ENCODE measurements around the gene STK17B.
A peak's percentile ranks its signal among the peaks of the same experiment; 100 is the strongest.

Gene STK17B

GRCh38 chr2:196173505-196173904, 2.1 kb upstream of the STK17B start:
- Histone ChIP-seq H3K4me3 (ENCODE audit: severe bottlenecking) (no peak overlapping the region), H3K36me3 (ENCODE audit: low read depth) (no peaks in the 10 kb centered on the region), H3K9me3 (ENCODE audit: severe bottlenecking) (no peaks in the 10 kb centered on the region), H3K4me1 (ENCODE audit: insufficient read depth, poor library complexity, severe bottlenecking) (peaks cover 6% of the 10 kb centered on the region), H3K27me3 (ENCODE audit: insufficient read depth, poor library complexity, severe bottlenecking) (no peaks in the 10 kb centered on the region), H3K27ac (ENCODE audit: poor library complexity, severe bottlenecking) (no peak overlapping the region)
- TF ChIP-seq, protein P1, sequence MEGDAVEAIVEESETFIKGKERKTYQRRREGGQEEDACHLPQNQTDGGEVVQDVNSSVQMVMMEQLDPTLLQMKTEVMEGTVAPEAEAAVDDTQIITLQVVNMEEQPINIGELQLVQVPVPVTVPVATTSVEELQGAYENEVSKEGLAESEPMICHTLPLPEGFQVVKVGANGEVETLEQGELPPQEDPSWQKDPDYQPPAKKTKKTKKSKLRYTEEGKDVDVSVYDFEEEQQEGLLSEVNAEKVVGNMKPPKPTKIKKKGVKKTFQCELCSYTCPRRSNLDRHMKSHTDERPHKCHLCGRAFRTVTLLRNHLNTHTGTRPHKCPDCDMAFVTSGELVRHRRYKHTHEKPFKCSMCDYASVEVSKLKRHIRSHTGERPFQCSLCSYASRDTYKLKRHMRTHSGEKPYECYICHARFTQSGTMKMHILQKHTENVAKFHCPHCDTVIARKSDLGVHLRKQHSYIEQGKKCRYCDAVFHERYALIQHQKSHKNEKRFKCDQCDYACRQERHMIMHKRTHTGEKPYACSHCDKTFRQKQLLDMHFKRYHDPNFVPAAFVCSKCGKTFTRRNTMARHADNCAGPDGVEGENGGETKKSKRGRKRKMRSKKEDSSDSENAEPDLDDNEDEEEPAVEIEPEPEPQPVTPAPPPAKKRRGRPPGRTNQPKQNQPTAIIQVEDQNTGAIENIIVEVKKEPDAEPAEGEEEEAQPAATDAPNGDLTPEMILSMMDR (IDR thresholded peaks at IDR 0.05; ENCODE audit: poor library complexity, severe bottlenecking) = no peak
- ATAC-seq (ENCODE audit: low read depth) = no peak
- no peak for DNase-seq (ENCODE audit: low spot score)

DNA sequence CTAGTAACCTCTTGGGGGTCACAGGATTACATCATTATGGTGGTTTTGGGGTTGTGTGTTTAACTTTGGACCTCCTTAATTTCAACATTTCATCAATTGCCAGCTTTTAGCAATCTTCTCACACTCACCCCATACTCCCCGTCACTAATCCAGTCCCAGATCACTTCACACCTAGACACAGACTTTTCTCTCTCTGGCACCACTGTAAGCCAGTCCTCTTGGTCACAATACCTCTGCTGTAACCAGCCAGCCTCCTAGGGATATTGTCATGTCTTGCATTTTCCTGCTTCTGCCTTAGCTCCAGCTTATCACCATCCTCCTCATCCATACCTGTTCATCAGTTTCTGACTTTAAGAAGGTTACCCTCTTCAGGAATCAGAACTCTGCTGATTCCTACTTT, 1.6 kb upstream of the STK17B start:
- Histone ChIP-seq H3K9me3 (ENCODE audit: severe bottlenecking) (no peaks in the 10 kb centered on the region), H3K36me3 (ENCODE audit: low read depth) (no peaks in the 10 kb centered on the region), H3K27ac (ENCODE audit: poor library complexity, severe bottlenecking) (no peak overlapping the region), H3K27me3 (ENCODE audit: insufficient read depth, poor library complexity, severe bottlenecking) (no peaks in the 10 kb centered on the region), H3K4me3 (ENCODE audit: severe bottlenecking) (no peak overlapping the region), H3K4me1 (ENCODE audit: insufficient read depth, poor library complexity, severe bottlenecking) (peaks cover 11% of the 10 kb centered on the region)
- DNase-seq (ENCODE audit: low spot score) = no peak
- no peak for ATAC-seq (ENCODE audit: low read depth)
- TF ChIP-seq, protein P1 (IDR thresholded peaks at IDR 0.05; ENCODE audit: poor library complexity, severe bottlenecking) = no peak

- DNase-seq (ENCODE audit: low spot score) = no peak
- peaks cover 21% of the 10 kb centered on the region for H3K4me1 ChIP-seq (ENCODE audit: insufficient read depth, poor library complexity, severe bottlenecking)
- ATAC-seq (ENCODE audit: low read depth) = no peak
- H3K27me3 ChIP-seq (ENCODE audit: insufficient read depth, poor library complexity, severe bottlenecking) = no peaks in the 10 kb centered on the region
- H3K27ac ChIP-seq (ENCODE audit: poor library complexity, severe bottlenecking) = no peak overlapping the region
- H3K4me3 ChIP-seq (ENCODE audit: severe bottlenecking) = peak overlapping the region; percentile 99
- TF ChIP-seq, protein P1 (IDR thresholded peaks at IDR 0.05; ENCODE audit: poor library complexity, severe bottlenecking) = no peak
- H3K36me3 ChIP-seq (ENCODE audit: low read depth) = no peaks in the 10 kb centered on the region
- no peaks in the 10 kb centered on the region for H3K9me3 ChIP-seq (ENCODE audit: severe bottlenecking)
Observed at GRCh38 chr2:196171946-196172345, 568 bp upstream of the STK17B start.

DNA sequence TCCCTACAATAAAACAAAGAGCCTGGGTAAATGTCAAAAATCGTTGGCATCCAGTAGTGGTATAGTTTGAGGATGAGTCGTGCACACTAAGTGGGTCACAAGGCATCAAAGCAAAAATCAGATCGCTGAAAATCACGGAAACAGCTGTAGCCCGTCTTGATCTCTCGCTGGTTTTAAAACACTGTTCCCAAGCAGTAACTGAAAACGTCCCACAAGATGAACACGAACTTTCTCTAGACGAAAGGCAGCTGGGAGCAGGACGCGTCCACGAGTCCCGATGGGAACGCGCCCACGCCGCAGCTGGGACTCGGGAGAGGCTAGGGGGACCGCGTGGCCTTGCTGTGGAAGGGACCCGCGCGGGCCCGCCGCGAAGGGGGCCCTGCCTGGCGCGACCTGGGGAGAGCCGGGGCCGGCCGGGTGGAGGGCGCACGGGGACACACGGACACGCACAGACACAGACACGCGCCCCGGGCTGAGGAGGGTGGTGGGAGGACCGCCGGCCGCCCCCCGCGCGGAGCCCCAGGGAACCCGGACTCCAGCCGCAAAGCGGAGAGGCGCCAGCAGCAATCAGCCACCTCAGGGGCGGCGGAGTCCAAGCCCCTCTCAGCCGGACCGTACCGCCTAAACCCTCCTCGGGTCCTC, 651 bp downstream of the STK17B start:
- H3K4me1 ChIP-seq (ENCODE audit: insufficient read depth, poor library complexity, severe bottlenecking) = peaks cover 32% of the 10 kb centered on the region
- no peaks in the 10 kb centered on the region for H3K9me3 ChIP-seq (ENCODE audit: severe bottlenecking)
- no peaks in the 10 kb centered on the region for H3K27me3 ChIP-seq (ENCODE audit: insufficient read depth, poor library complexity, severe bottlenecking)
- peak; percentile 4 for ATAC-seq (ENCODE audit: low read depth)
- no peaks in the 10 kb centered on the region for H3K36me3 ChIP-seq (ENCODE audit: low read depth)
- peak overlapping the region; percentile 99 for H3K4me3 ChIP-seq (ENCODE audit: severe bottlenecking)
- no peak for DNase-seq (ENCODE audit: low spot score)
- TF ChIP-seq, protein P1 (IDR thresholded peaks at IDR 0.05; ENCODE audit: poor library complexity, severe bottlenecking) = no peak
- peak overlapping the region; percentile 79 for H3K27ac ChIP-seq (ENCODE audit: poor library complexity, severe bottlenecking)

- Histone ChIP-seq H3K4me3 (ENCODE audit: severe bottlenecking) (peak overlapping the region; percentile 99), H3K27ac (ENCODE audit: poor library complexity, severe bottlenecking) (peak overlapping the region; percentile 79), H3K27me3 (ENCODE audit: insufficient read depth, poor library complexity, severe bottlenecking) (no peaks in the 10 kb centered on the region), H3K36me3 (ENCODE audit: low read depth) (no peaks in the 10 kb centered on the region), H3K4me1 (ENCODE audit: insufficient read depth, poor library complexity, severe bottlenecking) (peaks cover 34% of the 10 kb centered on the region), H3K9me3 (ENCODE audit: severe bottlenecking) (no peaks in the 10 kb centered on the region)
- TF ChIP-seq, protein P1 (IDR thresholded peaks at IDR 0.05; ENCODE audit: poor library complexity, severe bottlenecking) = no peak
- DNase-seq (ENCODE audit: low spot score) (no peak), ATAC-seq (ENCODE audit: low read depth) (peak; percentile 33; the same call in 1 of the 3 replicates)
Observed at GRCh38 chr2:196170213-196170605, 1.2 kb downstream of the STK17B start.

Measured in RWPE2 (cell line).